H1 (cell line): ENCODE measurements around the gene CSAD. TPM values are rescaled to one million over a fixed set of nuclear protein-coding genes. Genes with fewer than 3 reads are reported as not detected.

ENCODE experiments used
- CTCF ChIA-PET: fragments of 300-600 bp; sonication (Branson Sonifier 250); formaldehyde crosslinking; loops from one replicate; lab custom pipeline; 2021; ENCODE audit not compliant: partially characterized antibody; lab: Charles Lee
- POLR2A ChIA-PET: fragments of 300-600 bp; sonication (Branson Sonifier 250); formaldehyde crosslinking; loops from one replicate; lab custom pipeline; 2021; ENCODE audit warnings: inconsistent platforms; ENCODE audit not compliant: partially characterized antibody; lab: Charles Lee
- DNase-seq, 2 experiments: peaks; one replicate each; pipeline versions ENCODE4 v3.0.0 to v3.0.0-alpha.2; 2010 to 2022; ENCODE audit warnings: low spot score in 2 of 2, low read depth in 1 of 2, mixed read lengths in 1 of 2
- FAIRE-seq: peaks from 2 replicates; lab custom pipeline; 2011; peaks lifted over from hg19 to GRCh38; lab: Jason Lieb, UNC
- H2AFZ ChIP-seq: 2 replicates; pipeline ENCODE4 v1.8.1; 2012; ENCODE audit warnings: low read length, inconsistent platforms
- H2AK5ac ChIP-seq: 2 replicates; pipeline ENCODE4 v1.6.1; 2013; ENCODE audit warnings: low read depth, low read length
- H2BK120ac ChIP-seq: replicated peaks from 2 replicates; pipeline ENCODE3; 2013; ENCODE audit warnings: low read depth, low read length, inconsistent platforms
- H2BK12ac ChIP-seq: 2 replicates; pipeline ENCODE4 v1.6.1; 2013; ENCODE audit warnings: low read depth, low read length
- H2BK15ac ChIP-seq: 2 replicates; pipeline ENCODE4 v1.6.1; 2013; ENCODE audit warnings: low read length
- H2BK20ac ChIP-seq: 2 replicates; pipeline ENCODE4 v1.6.1; 2013; ENCODE audit warnings: low read length
- H2BK5ac ChIP-seq: 2 replicates; pipeline ENCODE4 v1.6.1; 2013; ENCODE audit warnings: low read depth, low read length
- H3K14ac ChIP-seq: 2 replicates; pipeline ENCODE4 v1.6.1; 2013; ENCODE audit warnings: inconsistent platforms; ENCODE audit not compliant: insufficient read length
- H3K18ac ChIP-seq: 2 replicates; pipeline ENCODE4 v1.6.1; 2013; ENCODE audit warnings: low read length; ENCODE audit errors: extremely low read depth
- H3K23ac ChIP-seq: 2 replicates; pipeline ENCODE4 v1.6.1; 2013; ENCODE audit warnings: inconsistent platforms; ENCODE audit not compliant: insufficient read length
- H3K23me2 ChIP-seq: 2 replicates; pipeline ENCODE4 v1.6.1; 2013; ENCODE audit warnings: low read depth, low read length
- H3K27ac ChIP-seq: 2 replicates; pipeline ENCODE4 v1.6.1; 2011; ENCODE audit warnings: low read depth, low read length, inconsistent platforms
- H3K27me3 ChIP-seq, 4 experiments: replicated peaks in 1 of 4; 1 replicate in 1 of 4; 2 replicates in 3 of 4; pipeline versions ENCODE4 v1.6.1 to v1.8.1; 2011 to 2013; ENCODE audit warnings: low read length in 3 of 4, mild to moderate bottlenecking in 3 of 4, inconsistent platforms in 2 of 4, mixed read lengths in 2 of 4, moderate library complexity in 1 of 4; ENCODE audit not compliant: control insufficient read depth in 3 of 4, insufficient read depth in 3 of 4; ENCODE audit errors: extremely low read depth in 1 of 4
- H3K36me3 ChIP-seq, 4 experiments: 2 replicates each; pipeline versions ENCODE4 v1.6.1 to v1.8.1; 2011 to 2013; ENCODE audit warnings: mild to moderate bottlenecking in 4 of 4, low read length in 3 of 4, moderate library complexity in 2 of 4, control low read depth in 1 of 4, inconsistent platforms in 1 of 4; ENCODE audit not compliant: insufficient read depth in 4 of 4, control insufficient read depth in 2 of 4
- H3K4ac ChIP-seq: replicated peaks from 2 replicates; pipeline ENCODE3; 2013; ENCODE audit warnings: low read length, low read depth, mixed read lengths, inconsistent platforms; ENCODE audit not compliant: insufficient read length
- H3K4me1 ChIP-seq, 4 experiments: replicated peaks in 1 of 4; 1 replicate in 1 of 4; 2 replicates in 3 of 4; pipeline versions ENCODE4 v1.6.1 to v1.8.1; 2011 to 2013; ENCODE audit warnings: low read length in 3 of 4, inconsistent platforms in 2 of 4, mixed read lengths in 1 of 4; ENCODE audit not compliant: insufficient read depth in 4 of 4, control insufficient read depth in 3 of 4
- H3K4me2 ChIP-seq, 2 experiments: 2 replicates each; pipeline versions ENCODE4 v1.6.1 to v1.8.1; 2011 to 2013; ENCODE audit warnings: low read depth in 2 of 2, low read length in 2 of 2, control low read depth in 1 of 2, inconsistent platforms in 1 of 2, mild to moderate bottlenecking in 1 of 2; ENCODE audit not compliant: insufficient read depth in 1 of 2
- H3K4me3 ChIP-seq, 4 experiments: fragments of 200-600, 300-600 bp in 1 of 4; sonication (generic), shearing (Covaris generic), sonication (Bioruptor Twin) in 1 of 4; 2 replicates each; pipeline versions ENCODE4 v1.5.1 to v1.8.1; 2011 to 2016; ENCODE audit warnings: low read length in 4 of 4, low read depth in 3 of 4, control low read depth in 2 of 4, inconsistent platforms in 2 of 4, mild to moderate bottlenecking in 2 of 4, mixed read lengths in 1 of 4, moderate library complexity in 1 of 4; ENCODE audit not compliant: insufficient read depth in 2 of 4; ENCODE audit errors: extremely low read depth in 1 of 4
- H3K56ac ChIP-seq: replicated peaks from 2 replicates; pipeline ENCODE3; 2013; ENCODE audit warnings: low read depth, mild to moderate bottlenecking, mixed read lengths, low read length, inconsistent platforms; ENCODE audit not compliant: insufficient read length
- H3K79me1 ChIP-seq: 2 replicates; pipeline ENCODE4 v1.6.1; 2013; ENCODE audit warnings: low read depth, low read length, control low read depth
- H3K79me2 ChIP-seq, 2 experiments: 2 replicates each; pipeline versions ENCODE4 v1.6.1 to v1.8.1; 2012 to 2013; ENCODE audit warnings: low read length in 2 of 2, mild to moderate bottlenecking in 2 of 2, inconsistent platforms in 1 of 2; ENCODE audit not compliant: insufficient read depth in 2 of 2, control insufficient read depth in 1 of 2
- H3K9ac ChIP-seq, 4 experiments: replicated peaks in 1 of 4; 1 replicate in 1 of 4; 2 replicates in 3 of 4; pipeline versions ENCODE4 v1.6.1 to v1.8.1; 2011 to 2013; ENCODE audit warnings: low read depth in 3 of 4, low read length in 3 of 4, control low read depth in 2 of 4, mild to moderate bottlenecking in 2 of 4, moderate library complexity in 2 of 4, inconsistent platforms in 1 of 4; ENCODE audit errors: extremely low read depth in 1 of 4
- H3K9me3 ChIP-seq, 2 experiments: 2 replicates each; pipeline versions ENCODE4 v1.6.1 to v1.8.1; 2012 to 2013; ENCODE audit warnings: mild to moderate bottlenecking in 2 of 2, moderate library complexity in 2 of 2, control low read depth in 1 of 2, inconsistent platforms in 1 of 2, low read depth in 1 of 2, low read length in 1 of 2, mixed read lengths in 1 of 2; ENCODE audit not compliant: insufficient read depth in 2 of 2
- H4K20me1 ChIP-seq, 2 experiments: replicated peaks in 1 of 2; 2 replicates each; pipeline versions ENCODE3 to v1.8.1; 2011 to 2013; ENCODE audit warnings: inconsistent platforms in 2 of 2, low read length in 2 of 2, mild to moderate bottlenecking in 1 of 2; ENCODE audit not compliant: insufficient read depth in 2 of 2, control insufficient read depth in 1 of 2
- H4K5ac ChIP-seq: 2 replicates; pipeline ENCODE4 v1.6.1; 2013; ENCODE audit warnings: low read length, low read depth, mixed read lengths, inconsistent platforms; ENCODE audit not compliant: insufficient read length
- H4K8ac ChIP-seq: 2 replicates; pipeline ENCODE4 v1.8.0; 2013; ENCODE audit warnings: mild to moderate bottlenecking, moderate library complexity, low read length, inconsistent platforms; ENCODE audit not compliant: insufficient read depth; ENCODE audit errors: extremely low read depth
- H4K91ac ChIP-seq: replicated peaks from 2 replicates; pipeline ENCODE3; 2013; ENCODE audit warnings: low read length, mixed read lengths, inconsistent platforms; ENCODE audit not compliant: insufficient read length
- BCL11A ChIP-seq, 2 experiments: IDR thresholded peaks; one replicate each; pipeline ENCODE4 v1.6.1; 2011; ENCODE audit warnings: low read depth in 2 of 2, low read length in 2 of 2, mild to moderate bottlenecking in 2 of 2
- CHD1 ChIP-seq: IDR thresholded peaks from 2 replicates; pipeline ENCODE4 v1.6.1; 2012; ENCODE audit warnings: low read depth, low read length, improper control_type of control experiment
- HDAC2 ChIP-seq, 2 experiments: fragments of 300-600 bp in 1 of 2; sonication (generic) in 1 of 2; IDR thresholded peaks; 2 replicates each; pipeline ENCODE4 v1.6.1; 2011 to 2012; ENCODE audit warnings: low read depth in 2 of 2, low read length in 2 of 2, mild to moderate bottlenecking in 2 of 2, moderate library complexity in 2 of 2, borderline replicate concordance in 1 of 2, inconsistent platforms in 1 of 2
- MAFK ChIP-seq: IDR thresholded peaks from 2 replicates; pipeline ENCODE4 v1.6.1; 2012; ENCODE audit warnings: low read depth, mild to moderate bottlenecking, improper control_type of control experiment, low read length
- RBBP5 ChIP-seq: IDR thresholded peaks from 2 replicates; pipeline ENCODE4 v1.7.1; 2012; ENCODE audit warnings: low read depth, mild to moderate bottlenecking, inconsistent platforms, low read length, moderate library complexity, borderline replicate concordance
- SAP30 ChIP-seq: fragments of 300-600 bp; sonication (generic); IDR thresholded peaks from 2 replicates; pipeline ENCODE4 v1.7.1; 2012; ENCODE audit warnings: low read length, moderate library complexity, mild to moderate bottlenecking, inconsistent platforms; ENCODE audit not compliant: insufficient read depth, insufficient replicate concordance
- SIN3A ChIP-seq, 2 experiments: IDR thresholded peaks in 1 of 2; conservative IDR thresholded peaks in 1 of 2; 2 replicates each; pipeline ENCODE4 v1.6.1; 2011 to 2012; ENCODE audit warnings: low read length in 2 of 2, improper control_type of control experiment in 1 of 2, low read depth in 1 of 2, mild to moderate bottlenecking in 1 of 2
- SP4 ChIP-seq: IDR thresholded peaks from 2 replicates; pipeline ENCODE4 v1.6.1; 2012; ENCODE audit warnings: low read length, inconsistent platforms
- TBP ChIP-seq: IDR thresholded peaks from 2 replicates; pipeline ENCODE4 v1.6.1; 2011; ENCODE audit warnings: low read depth, low read length, improper control_type of control experiment
- WGBS, 2 experiments: shearing (Covaris generic) in 1 of 2; methylation state at CpG; one replicate each; pipeline versions ENCODE4 v1.1.6 to v1.1.7; 2013 to 2015; ENCODE audit warnings: low lambda C conversion rate in 2 of 2, mixed read lengths in 2 of 2, inconsistent platforms in 1 of 2, low coverage in 1 of 2, missing lambda C conversion rate in 1 of 2; ENCODE audit not compliant: insufficient replicate concordance in 2 of 2, insufficient coverage in 1 of 2, insufficient read length in 1 of 2; ENCODE audit errors: extremely low coverage in 1 of 2, missing lambda C conversion rate in 1 of 2; 5-methylcytosine and 5-hydroxymethylcytosine counted together
- polyA plus RNA-seq, 7 experiments: library from polyadenylated mRNA; depleted of rRNA in 3 of 7; stranded (reverse) in 5 of 7; unstranded in 2 of 7; fragments of >200 nt in 5 of 7; fragments of 200-250 nt in 2 of 7; gene quantifications; 1 replicate in 5 of 7; 2 replicates in 1 of 7; 4 replicates in 1 of 7; pipeline versions ENCODE4 v1.2.1 to v1.2.3, GENCODE V29; 2011 to 2013; ENCODE audit warnings: missing spikeins in 2 of 7, mixed read lengths in 2 of 7
- total RNA-seq: library from RNA; stranded (reverse); fragmentation: NEBNext Ultra II Directional; extraction: Animal tissue kit (Norgen Biotek cat#: 25700); gene quantifications from 2 replicates; pipeline ENCODE4 v1.2.1, GENCODE V29; 2021

The CSAD gene
- total and polyA plus RNA-seq, 2 of the 8 experiments (the other 6 are each of a cell fraction or from before 2014, with no cell fraction given), result 8.8 to 11.3 TPM

DNA sequence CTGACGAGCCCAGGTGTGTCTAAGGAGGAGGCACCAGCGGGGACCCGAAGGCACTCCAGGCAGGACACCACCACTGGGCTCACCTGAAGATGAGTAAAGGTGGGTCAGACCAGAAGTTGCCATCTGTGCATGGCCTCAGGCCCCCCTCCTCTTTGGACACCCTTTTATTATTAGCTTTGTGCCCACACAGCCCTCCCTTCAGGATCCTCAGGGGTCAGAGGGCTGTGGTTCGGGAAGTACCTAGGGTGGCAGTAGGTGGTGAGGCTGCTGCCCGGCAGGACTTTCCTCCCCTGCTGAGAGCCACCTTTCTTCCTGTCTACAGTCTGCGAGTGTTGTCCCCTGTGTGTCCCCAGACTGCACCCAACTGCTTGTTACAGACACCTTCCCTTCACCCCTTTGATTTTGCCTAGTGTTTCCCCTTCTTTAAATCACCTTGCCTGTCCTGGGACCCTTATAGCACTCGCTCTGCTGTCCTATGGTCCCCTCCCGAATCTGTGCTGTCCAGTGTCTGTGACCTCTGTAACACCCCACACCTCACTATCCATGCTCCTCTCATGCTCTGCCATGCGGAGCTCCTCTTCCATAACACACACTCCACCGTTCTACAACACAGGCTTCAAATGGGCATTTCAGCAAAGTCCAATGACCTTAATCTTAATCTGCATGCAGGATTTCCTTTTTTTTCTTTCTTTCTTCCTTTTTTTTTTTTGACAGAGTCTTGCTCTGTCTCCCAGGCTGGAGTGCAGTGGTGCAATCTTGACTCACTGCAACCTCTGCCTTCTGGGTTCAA, 51.8 kb downstream of the CSAD start:
- H3K36me3 ChIP-seq, result no peaks in the 10 kb centered on the region
- no peak overlapping the region for H3K18ac ChIP-seq
- no peak overlapping the region for H3K56ac ChIP-seq
- no peaks in the 10 kb centered on the region for H3K27me3 ChIP-seq
- H3K4me3 ChIP-seq, result no peak overlapping the region
- ChIA-PET POLR2A (interaction anchor here (1.2 kb wide), 1 partner anchor 67 kb away, joined by 3 read pairs; no protein-coding TSS in a partner anchor), CTCF (interaction anchor here (0.7 to 4.6 kb wide), 5 partner anchors 31 to 138 kb away, joined by 3 to 15 read pairs (median 10); no protein-coding TSS in a partner anchor)
- no peak overlapping the region for H3K14ac ChIP-seq
- H3K9ac ChIP-seq, result no peak overlapping the region
- peak in 1 of 2 experiments; percentile 39 for DNase-seq
- H3K4ac ChIP-seq, result no peak overlapping the region
- H3K4me2 ChIP-seq, result no peak overlapping the region
- 90% methylated on average over 10 of the region's 10 CpGs; no CpG with 5 or more reads in 1 of the 2 experiments for WGBS, 2 experiments
- H2BK5ac ChIP-seq, result no peak overlapping the region
- H2BK20ac ChIP-seq, result no peak overlapping the region
- no peak overlapping the region for H3K23ac ChIP-seq
- H3K4me1 ChIP-seq, result no peaks in the 10 kb centered on the region
- no peak overlapping the region for H4K5ac ChIP-seq
- no peak overlapping the region for H4K8ac ChIP-seq
- H2BK120ac ChIP-seq, result no peak overlapping the region
- no peaks in the 10 kb centered on the region for H3K9me3 ChIP-seq
- no peak overlapping the region for H3K27ac ChIP-seq
- H3K23me2 ChIP-seq, result no peaks in the 10 kb centered on the region
- H2BK12ac ChIP-seq, result no peak overlapping the region
- H2AK5ac ChIP-seq, result no peak overlapping the region
- FAIRE-seq, result no peak
- no peak overlapping the region for H2AFZ ChIP-seq
- H4K20me1 ChIP-seq, result no peaks in the 10 kb centered on the region
- no peak for TF ChIP-seq TBP
- TF ChIP-seq RBBP5, result no peak
- no peak for TF ChIP-seq BCL11A (IDR thresholded peaks at IDR 0.05; ENCODE audit: low read depth in 2 of 2, low read length in 2 of 2)
- TF ChIP-seq SP4, result no peak
- TF ChIP-seq HDAC2 (IDR thresholded peaks at IDR 0.05; ENCODE audit: borderline replicate concordance in 1 of 2, low read depth in 2 of 2, low read length in 2 of 2), result no peak
- TF ChIP-seq SAP30, result no peak
- no peak for TF ChIP-seq CHD1
- no peak for TF ChIP-seq SIN3A (conservative IDR thresholded peaks at IDR 0.05 in 1 of 2, IDR thresholded peaks at IDR 0.05 in 1 of 2; ENCODE audit: low read depth in 1 of 2, low read length in 2 of 2)
- no peak for TF ChIP-seq MAFK
- H4K91ac ChIP-seq, result no peak overlapping the region
- H3K79me2 ChIP-seq, result no peaks in the 10 kb centered on the region
- no peaks in the 10 kb centered on the region for H3K79me1 ChIP-seq
- H2BK15ac ChIP-seq, result no peak overlapping the region
